Fibroblast of the aortic adventitia (primary cell): Measurements from ENCODE around the gene FRYL. TPM values are rescaled to one million over a fixed set of nuclear protein-coding genes. Genes with fewer than 3 reads are reported as not detected.
A peak's percentile ranks its signal among the peaks of the same experiment; 100 is the strongest.
"Not testable (repeated sequence)": the region's sequence is repeated elsewhere in the genome, so short reads cannot be mapped to it uniquely, and the experiment has no call there.

ENCODE experiments used
- DNase-seq: peaks from one replicate; pipeline ENCODE4 v3.0.0-alpha.2; 2010; ENCODE audit warnings: low read depth
- H3K4me3 ChIP-seq: 2 replicates; pipeline ENCODE4 v1.5.1; 2011; ENCODE audit warnings: low read depth, mild to moderate bottlenecking, control low read depth, low read length, moderate library complexity
- total RNA-seq: library from RNA; depleted of rRNA; stranded (reverse); fragments of >200 nt; gene quantifications from 2 replicates; pipeline ENCODE4 v1.2.3, GENCODE V29; 2012; ENCODE audit warnings: low replicate concordance
- TF ChIP-seq, protein P1 (sequence below): IDR thresholded peaks from 2 replicates; pipeline ENCODE4 v1.5.1; 2011; ENCODE audit warnings: mild to moderate bottlenecking, low read length, control low read depth, inconsistent platforms; ENCODE audit not compliant: insufficient read depth

Gene FRYL
- total RNA-seq, 1 donor, result 60.3 TPM

GRCh38 chr4:48752246-48752645 lies 27.8 kb downstream of the FRYL start:
- DNase-seq, result no peak
- no peak overlapping the region for H3K4me3 ChIP-seq
- TF ChIP-seq, protein P1, sequence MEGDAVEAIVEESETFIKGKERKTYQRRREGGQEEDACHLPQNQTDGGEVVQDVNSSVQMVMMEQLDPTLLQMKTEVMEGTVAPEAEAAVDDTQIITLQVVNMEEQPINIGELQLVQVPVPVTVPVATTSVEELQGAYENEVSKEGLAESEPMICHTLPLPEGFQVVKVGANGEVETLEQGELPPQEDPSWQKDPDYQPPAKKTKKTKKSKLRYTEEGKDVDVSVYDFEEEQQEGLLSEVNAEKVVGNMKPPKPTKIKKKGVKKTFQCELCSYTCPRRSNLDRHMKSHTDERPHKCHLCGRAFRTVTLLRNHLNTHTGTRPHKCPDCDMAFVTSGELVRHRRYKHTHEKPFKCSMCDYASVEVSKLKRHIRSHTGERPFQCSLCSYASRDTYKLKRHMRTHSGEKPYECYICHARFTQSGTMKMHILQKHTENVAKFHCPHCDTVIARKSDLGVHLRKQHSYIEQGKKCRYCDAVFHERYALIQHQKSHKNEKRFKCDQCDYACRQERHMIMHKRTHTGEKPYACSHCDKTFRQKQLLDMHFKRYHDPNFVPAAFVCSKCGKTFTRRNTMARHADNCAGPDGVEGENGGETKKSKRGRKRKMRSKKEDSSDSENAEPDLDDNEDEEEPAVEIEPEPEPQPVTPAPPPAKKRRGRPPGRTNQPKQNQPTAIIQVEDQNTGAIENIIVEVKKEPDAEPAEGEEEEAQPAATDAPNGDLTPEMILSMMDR, result no peak

DNA sequence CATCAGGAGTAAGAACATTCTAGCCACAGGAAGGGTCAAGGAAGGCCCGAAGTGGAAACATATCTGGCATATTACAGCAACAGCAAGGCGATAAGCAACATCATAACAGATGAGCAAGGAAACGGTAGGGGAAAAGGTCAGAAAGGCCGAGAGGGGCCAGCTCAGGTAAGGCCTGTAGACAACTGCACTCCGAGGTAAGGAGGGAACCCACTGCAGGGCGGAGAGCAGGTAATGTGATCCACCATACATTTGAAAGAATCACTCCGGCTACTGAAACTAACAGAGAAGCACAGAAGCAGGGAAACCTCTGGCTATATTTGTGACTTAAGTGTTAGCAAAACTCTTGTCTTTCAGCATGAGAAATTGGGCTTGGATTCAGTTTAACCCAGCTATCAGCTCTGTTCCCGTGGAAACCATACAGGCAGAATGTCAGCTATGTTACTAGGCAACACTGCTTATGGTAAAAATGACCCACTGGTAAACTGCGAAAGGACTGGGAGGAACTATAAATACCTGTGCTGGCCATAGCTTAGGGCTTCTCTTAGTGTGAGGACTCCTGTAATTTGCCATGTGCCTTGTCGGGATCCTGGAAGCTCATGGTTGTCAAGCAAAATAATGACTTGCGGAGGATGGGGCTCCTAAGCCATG lies 31.0 kb downstream of the FRYL start:
- TF ChIP-seq, protein P1, result no peak
- peak; percentile 16 for DNase-seq

DNA sequence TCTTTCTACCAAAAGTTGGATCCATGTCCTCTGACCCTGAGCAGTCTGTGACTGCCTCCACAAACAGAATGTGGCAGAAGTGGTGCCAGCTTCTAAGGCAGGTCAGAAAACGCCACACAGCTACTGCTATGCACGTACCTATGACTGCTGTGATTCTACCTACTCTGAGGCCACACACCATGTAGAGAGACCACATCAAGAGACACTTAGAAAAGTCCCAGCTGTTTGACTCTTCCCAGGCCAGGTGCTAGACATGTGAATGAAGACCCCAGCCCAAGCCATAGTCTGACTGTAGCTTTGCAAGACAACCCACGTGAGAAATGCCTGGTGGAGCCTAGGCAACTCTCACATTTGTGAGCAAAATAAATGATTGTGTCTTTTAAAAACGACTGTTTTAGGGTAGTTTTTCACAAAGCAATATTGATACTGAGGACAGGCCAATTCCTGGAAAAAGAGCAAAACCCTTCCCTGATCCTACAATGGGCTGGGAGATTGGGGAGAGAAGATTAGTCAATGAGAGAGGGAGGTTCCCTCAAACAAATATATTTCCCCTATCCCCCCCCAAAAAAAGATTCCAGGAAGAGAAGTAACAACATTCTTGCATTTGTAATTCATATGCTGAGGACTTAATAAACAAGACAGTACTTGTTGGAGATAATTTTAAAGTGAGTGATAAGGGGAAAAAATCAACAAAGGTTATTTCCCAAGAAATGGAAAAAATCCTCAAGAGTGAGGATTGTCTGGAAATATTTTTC lies 33.3 kb downstream of the FRYL start:
- no peak overlapping the region for H3K4me3 ChIP-seq
- DNase-seq, result no peak
- TF ChIP-seq, protein P1, result no peak

More for the DNA sequence above, 31.0 kb downstream of the FRYL start:
- H3K4me3 ChIP-seq, result no peak overlapping the region

GRCh38 chr4:48745223-48745622 lies 34.9 kb downstream of the FRYL start:
- DNase-seq, H3K4me3 ChIP-seq: not testable (repeated sequence)

DNA sequence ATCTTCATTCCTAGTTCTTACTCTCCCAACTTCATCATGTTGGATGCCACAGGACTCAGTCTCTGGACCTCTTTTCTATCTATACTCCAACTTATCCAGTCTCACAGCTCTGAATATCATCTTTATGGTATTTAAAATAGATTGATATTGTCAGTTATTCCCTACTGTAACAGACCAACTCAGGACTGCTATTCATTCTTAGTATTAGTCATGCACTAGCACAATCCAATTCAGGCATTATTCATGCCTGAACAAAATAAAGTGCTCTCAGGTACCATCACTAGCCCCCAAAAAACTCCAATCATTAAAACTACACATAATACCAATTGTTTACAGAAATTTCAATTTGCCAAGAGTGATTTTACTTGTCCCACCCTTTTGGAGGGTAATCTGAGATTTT lies 37.7 kb downstream of the FRYL start:
- no peak for DNase-seq

GRCh38 chr4:48739560-48740019 lies 40.5 kb downstream of the FRYL start:
- H3K4me3 ChIP-seq, result no peak overlapping the region
- TF ChIP-seq, protein P1, result no peak
- DNase-seq, result no peak

More for the DNA sequence above, 37.7 kb downstream of the FRYL start:
- TF ChIP-seq, protein P1, result no peak
- H3K4me3 ChIP-seq, result no peak overlapping the region

- TF ChIP-seq, protein P1, result no peak
- H3K4me3 ChIP-seq, result no peak overlapping the region
- DNase-seq, result no peak
These were observed 41.2 kb downstream of the FRYL start for GRCh38 chr4:48738856-48739255.

DNA sequence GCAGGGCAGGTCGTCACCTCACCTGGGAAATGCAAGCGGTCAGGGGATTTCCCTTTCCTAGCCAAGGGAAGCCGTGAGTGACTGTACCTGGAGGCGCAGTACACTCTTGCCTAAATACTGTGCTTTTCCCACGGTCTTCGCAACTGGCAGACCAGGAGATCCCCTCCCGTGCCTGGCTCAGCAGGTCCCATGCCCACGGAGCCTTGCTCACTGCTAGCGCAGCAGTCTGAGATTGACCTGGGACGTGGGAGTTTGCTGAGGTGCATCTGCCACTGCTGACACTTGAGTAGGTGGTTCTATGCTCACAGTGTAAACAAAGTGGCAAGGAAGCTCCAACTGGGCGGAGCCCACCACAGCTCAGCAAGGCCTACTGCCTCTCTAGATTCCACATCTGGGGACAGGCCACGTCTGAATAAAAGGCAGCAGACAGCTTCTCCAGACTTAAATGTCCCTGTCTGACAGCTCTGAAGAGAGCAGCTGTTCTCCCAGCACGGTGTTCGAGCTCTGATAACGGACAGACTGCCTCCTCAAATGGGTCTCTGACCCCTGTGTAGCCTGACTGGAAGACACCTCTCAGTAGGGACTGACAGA lies 51.1 kb downstream of the FRYL start:
- DNase-seq, result not testable (repeated sequence)

More for the DNA sequence above, 51.1 kb downstream of the FRYL start:
- not testable (repeated sequence) for H3K4me3 ChIP-seq
